GM18498 (cell line): Measurements from ENCODE around the gene LARP4.
"Not testable (repeated sequence)": the region's sequence is repeated elsewhere in the genome, so short reads cannot be mapped to it uniquely, and the experiment has no call there.

Source experiments
- ATAC-seq: cut with Tn5 transposase; IDR thresholded peaks from one replicate; pipeline ENCODE4 v1.9.1; 2021; ENCODE audit warnings: mild to moderate bottlenecking, moderate library complexity; ENCODE audit not compliant: unreplicated experiment

The LARP4 gene

GRCh38 chr12:50520416-50521207 lies 119.9 kb downstream of the LARP4 start:
- no peak for ATAC-seq

GRCh38 chr12:50521781-50522180 lies 121.1 kb downstream of the LARP4 start:
- not testable (repeated sequence) for ATAC-seq

GRCh38 chr12:50523772-50524171 lies 123.1 kb downstream of the LARP4 start:
- ATAC-seq, result no peak

GRCh38 chr12:50524621-50525020 lies 123.9 kb downstream of the LARP4 start:
- ATAC-seq, result no peak

GRCh38 chr12:50525422-50525821 lies 124.7 kb downstream of the LARP4 start:
- ATAC-seq, result no peak

GRCh38 chr12:50527359-50527726 lies 126.7 kb downstream of the LARP4 start:
- ATAC-seq, result no peak

GRCh38 chr12:50528800-50529199 lies 128.1 kb downstream of the LARP4 start:
- no peak for ATAC-seq

GRCh38 chr12:50529345-50529744 lies 128.7 kb downstream of the LARP4 start:
- no peak for ATAC-seq
